ENCODE data around the gene SLIT3.

Gene SLIT3

GRCh38 chr5:169299191-169299662 is 1.7 kb downstream of the SLIT3 start:
- no peak for DNase-seq (ENCODE audit: low read depth)

GRCh38 chr5:169298193-169298592 is 2.7 kb downstream of the SLIT3 start:
- no peak for DNase-seq (ENCODE audit: low read depth)

DNA sequence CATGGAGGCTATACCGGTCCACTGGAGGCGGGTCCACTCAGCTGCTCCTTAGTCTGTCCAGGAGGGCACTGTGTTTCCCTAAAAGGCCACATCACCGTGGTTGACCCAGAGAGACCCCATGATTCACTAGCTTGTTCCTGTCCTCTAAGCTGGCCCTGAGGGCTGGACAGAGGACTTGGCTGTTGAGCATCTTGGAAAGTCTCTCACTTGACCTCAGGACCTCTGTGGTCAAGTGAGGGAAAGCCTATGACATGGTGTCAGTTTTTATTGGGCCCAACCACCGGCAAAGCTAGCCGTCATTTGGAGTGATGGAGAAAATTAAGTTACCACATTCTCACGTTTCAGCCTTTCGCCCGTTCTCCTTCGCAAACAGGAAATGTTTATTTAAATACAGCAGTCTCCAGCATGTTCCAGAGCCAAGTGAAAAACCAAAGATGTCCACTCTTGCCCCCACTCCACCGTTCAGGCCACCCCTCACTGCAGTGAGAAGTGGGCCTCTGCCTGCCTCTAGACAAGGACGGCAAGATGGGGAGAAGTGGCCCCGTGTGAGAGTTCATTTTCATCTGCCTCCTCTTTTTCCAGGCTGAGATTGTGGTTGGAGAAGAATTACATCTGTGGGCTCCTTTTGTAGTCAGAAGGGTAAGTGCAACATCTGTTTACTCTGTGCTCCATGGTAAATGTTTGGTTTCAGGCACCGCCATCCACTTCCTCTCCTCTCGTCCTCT is 4.4 kb downstream of the SLIT3 start:
- DNase-seq (ENCODE audit: low read depth) = no peak

DNA sequence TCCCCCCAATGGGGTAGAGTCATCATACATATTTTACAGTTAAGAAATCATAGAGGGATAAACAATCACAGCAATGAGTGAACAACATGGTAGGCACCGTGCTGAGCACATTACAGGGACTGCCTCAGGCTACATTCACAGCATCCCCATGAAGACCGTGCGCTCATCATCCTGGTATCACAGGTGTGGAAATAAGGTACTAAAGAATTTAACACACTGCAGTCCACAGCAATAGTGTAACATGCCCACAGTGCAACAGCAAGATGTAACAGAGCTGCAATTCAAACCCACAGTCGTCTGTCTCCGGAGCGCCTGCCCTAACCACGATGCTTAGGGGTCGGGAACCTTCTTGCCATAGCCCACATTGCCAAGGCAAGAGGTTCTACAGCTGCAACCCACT is 5.6 kb downstream of the SLIT3 start:
- no peak for DNase-seq (ENCODE audit: low read depth)

DNA sequence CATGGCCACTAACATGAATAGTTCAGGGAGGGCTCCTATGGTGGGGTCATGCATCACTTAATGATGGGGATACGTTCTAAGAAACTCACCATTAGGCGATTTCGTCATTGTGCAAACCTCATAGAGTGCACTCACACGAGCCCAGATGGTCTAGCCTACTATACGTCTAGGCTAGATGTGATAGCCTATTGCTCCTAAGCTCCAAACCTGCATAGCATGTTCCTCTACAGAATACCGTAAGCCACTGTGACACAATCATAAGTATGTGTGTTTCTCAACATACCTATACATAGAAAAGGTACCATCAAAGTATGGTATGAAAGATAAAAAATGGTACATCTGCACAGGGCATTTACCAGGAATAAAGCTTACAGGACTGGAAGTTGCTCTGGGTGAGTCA is 6.3 kb downstream of the SLIT3 start:
- DNase-seq (ENCODE audit: low read depth) = no peak

DNA sequence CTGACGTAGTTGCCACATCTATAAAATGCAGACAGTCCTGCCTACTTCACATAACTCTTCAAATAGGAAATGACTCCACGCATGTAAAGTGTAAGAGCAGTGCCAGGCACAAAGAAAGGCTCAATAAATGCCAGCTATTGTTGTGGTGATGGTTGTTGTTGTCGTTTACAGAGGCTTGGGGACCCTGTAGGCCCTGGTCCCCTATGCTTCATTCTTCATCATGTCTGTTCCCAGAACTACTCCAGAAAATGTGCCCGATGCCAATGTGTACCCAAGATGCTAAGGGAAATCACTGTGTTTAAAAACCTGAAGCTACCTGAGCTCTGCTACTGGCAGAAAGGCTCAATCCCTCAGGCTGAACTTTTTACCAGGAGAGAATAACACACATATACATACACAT is 9.1 kb downstream of the SLIT3 start:
- DNase-seq (ENCODE audit: low read depth) = no peak

DNA sequence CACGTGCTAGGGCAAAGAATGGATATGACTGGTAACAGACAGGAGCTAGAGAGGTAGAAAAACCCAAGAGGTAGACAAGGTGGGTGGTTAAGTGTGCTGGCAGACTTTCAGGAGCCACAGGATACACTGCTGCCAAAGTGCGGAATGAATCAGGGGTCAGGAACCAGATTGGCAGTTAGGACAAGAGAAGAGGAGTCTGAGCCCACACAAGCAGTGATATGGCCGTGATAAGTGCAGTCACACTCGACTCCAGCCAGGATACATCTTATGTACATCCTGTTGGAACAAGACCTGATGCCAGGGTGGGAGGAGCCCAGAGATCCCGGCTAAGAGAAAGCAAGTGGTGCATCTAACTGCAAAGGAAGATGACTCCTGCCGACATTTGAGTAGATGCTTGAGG is 10.0 kb downstream of the SLIT3 start:
- no peak for DNase-seq (ENCODE audit: low read depth)

- DNase-seq (ENCODE audit: low read depth) = no peak
Measured at GRCh38 chr5:169289520-169289919, 11.4 kb downstream of the SLIT3 start.

DNA sequence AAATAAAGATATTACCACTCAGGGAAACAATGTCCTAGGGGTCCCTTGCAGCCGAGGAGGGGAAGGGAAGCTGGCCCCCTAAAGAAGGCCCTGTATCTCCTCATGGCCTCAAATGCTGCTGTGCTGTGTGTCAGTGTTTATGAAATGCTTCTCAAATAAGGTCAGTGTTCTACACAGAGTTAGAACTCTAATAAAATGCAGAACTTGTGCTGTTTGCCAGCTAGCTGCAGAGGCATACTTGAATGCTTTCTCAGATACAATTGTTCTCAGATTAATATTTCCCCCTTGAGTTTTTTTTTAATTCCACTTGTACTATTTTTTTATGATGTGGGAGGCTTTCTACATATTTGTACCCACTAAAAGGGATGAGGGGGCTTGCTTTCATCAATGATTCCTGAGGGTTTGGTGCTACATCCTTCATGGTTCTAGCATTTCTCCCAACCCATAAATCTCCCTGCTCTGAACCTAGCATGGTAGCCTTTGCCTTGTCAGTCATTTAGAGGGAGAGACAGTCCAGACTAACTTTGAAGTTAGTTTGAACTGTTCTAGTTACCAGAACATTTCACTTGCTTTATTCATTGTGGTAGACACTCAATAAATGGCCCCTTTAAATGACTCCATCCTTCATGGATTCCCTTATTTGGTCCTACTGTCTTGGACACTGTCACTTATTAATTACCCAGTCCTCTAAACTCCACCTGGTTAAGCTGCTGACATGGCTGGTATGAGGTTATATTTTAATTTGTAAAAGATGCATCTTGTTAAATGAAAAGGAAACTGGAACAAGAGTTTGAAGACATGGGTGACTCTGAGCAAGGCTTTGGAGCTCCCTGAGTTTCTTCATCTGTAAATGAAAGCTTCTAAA is 12.6 kb downstream of the SLIT3 start:
- no peak for DNase-seq (ENCODE audit: low read depth)

DNA sequence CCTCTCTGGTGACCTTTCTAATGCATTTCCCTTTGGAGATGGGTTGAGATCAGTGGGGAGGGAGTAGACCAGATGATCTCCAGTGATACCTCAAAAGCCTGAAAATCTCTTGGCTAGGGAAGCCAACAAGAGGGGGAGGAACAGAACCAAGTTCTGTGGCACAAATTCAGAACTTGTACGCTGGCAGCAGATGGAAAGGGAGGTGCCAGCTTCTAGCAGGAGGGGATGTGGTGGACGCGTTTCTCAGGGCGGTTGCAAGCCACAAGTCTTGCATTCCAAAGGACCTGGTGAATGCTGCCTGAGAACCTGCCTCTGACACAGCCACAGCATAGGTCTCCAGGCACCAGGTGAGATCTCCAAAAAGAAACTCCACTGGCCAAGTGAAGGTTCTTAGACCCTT is 13.4 kb downstream of the SLIT3 start:
- DNase-seq (ENCODE audit: low read depth) = no peak

GRCh38 chr5:169286572-169287300 is 14.2 kb downstream of the SLIT3 start:
- no peak for DNase-seq (ENCODE audit: low read depth)

GRCh38 chr5:169283887-169284286 is 17.1 kb downstream of the SLIT3 start:
- no peak for DNase-seq (ENCODE audit: low read depth)

DNA sequence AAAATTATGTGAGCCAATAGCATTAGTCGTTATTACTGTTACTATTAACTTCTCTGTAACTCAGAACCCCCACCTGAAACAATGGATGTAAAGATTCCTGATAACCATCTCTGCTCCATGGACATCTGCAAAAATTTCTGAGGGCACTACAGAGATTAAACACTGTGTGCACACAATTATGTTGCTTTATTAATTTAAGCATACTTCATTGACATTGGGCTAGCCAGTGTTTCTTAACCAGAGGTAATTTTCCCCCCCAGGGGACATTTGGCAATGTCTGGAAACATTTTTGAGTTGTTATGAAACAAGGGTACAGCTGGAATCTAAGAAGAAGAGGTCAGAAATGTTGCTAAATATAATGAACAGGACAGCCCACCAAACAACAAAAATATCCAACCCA is 19.3 kb downstream of the SLIT3 start:
- DNase-seq (ENCODE audit: low read depth) = no peak

DNA sequence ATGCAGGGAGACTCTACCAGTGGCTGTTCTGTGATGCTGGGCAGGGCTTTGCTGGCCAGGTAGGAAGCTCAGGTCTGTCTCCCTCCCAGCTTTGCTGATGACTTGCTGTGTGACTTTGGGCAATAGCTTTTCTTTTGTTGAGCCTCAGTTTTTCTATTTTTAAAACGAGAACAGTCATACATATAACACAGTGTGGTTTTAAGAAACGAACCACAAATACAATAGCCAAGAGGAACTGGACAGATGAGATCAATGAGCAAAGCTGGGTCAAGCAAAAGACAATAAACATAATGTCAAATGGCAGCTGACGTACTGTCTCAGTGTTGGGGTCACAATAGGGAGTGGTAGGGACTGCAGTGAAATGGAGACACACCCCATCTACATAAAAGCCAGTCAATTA is 20.2 kb downstream of the SLIT3 start:
- DNase-seq (ENCODE audit: low read depth) = no peak

GRCh38 chr5:169280286-169280685 is 20.7 kb downstream of the SLIT3 start:
- no peak for DNase-seq (ENCODE audit: low read depth)

- no peak for DNase-seq (ENCODE audit: low read depth)
Measured at GRCh38 chr5:169279125-169279524, 21.8 kb downstream of the SLIT3 start.

- no peak for DNase-seq (ENCODE audit: low read depth)
Measured at GRCh38 chr5:169273881-169274280, 27.1 kb downstream of the SLIT3 start.

GRCh38 chr5:169273451-169273850 is 27.5 kb downstream of the SLIT3 start:
- DNase-seq (ENCODE audit: low read depth) = no peak

GRCh38 chr5:169272731-169273427 is 28.1 kb downstream of the SLIT3 start:
- no peak for DNase-seq (ENCODE audit: low read depth)

- no peak for DNase-seq (ENCODE audit: low read depth)
Measured at GRCh38 chr5:169272111-169272510, 28.8 kb downstream of the SLIT3 start.

DNA sequence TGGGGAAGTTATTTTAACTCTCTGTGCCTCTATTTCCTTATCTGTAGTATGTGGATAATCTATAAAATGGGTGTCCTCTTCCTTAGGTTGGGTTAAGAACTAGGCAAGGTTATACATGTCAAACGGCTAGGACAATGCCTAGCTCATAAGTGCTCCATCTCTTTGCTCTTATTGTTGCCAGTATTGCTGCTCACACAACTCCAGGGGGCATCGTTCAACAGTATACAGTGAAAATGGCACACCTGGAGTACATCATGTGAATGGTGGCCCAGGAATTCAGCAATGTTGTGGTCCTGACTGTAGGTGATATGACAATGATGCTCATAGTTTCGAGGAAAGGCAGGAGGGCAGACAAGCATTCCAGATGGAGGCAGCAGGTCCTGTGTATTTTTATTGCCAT is 30.1 kb downstream of the SLIT3 start:
- DNase-seq (ENCODE audit: low read depth) = no peak

DNA sequence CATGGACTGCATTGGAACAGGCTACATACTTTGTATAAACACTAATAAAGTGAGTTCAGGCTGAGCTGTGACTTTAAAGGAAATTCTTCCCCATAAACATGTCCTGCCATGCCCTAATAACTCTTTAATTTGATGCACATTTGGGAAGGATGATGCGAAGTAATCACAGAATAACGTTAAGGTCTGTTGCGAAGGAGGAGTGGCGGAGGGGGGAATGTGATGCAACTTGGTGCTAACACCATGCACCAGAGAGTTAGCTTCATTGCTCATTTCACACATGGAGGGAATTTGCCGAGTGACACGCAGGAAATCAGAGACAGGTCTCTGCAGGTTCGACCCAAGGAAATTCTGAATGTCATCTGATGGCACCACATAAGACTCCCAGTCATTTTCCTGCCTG is 32.9 kb downstream of the SLIT3 start:
- DNase-seq (ENCODE audit: low read depth) = no peak

Measured in iris pigment epithelial cell (primary cell).